HG02759 (cell line): ENCODE results near the gene GJA5.

Experiments
- ATAC-seq: cut with Tn5 transposase; IDR thresholded peaks from one replicate; pipeline ENCODE4 v1.9.1; 2021; ENCODE audit warnings: mild to moderate bottlenecking, moderate library complexity; ENCODE audit not compliant: unreplicated experiment

Gene GJA5

DNA sequence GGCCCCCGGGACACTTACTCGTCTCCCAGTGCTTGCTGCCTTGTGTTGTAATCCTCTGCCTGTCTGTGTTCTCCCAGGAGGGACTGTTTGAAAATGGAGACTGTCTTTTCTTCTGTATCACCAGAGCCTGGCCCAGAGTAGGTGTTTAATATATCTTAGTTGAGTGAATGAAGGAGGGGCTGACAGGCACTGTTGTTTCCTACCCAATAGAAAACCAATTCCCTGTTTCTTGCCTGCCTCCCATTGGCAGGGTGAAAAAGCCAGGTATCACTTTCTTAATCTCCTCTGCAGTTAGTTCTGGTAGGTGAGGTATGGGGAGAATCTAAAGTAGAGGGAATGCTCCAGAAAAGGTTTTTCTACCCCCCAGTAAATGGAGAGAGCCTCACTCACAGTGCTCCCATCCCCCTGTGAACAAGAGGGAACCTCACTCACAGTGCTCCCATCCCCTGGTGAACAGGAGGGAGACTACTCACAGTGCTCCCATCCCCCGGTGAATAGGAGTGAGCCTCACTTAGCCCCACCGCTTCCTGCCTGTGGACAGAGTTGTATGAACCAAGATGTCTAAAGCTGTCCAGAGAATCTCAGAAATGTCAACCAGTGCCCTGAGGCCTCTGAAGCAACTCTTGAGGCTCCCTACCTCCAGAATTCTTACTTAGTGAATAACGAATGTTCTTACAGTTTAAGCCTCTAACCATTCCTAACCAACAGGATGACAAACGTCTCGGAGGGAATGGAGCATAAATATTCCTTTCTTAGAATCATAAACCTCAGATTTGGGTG, at the start of gene GJA5:
TSS of gene GJA5 (minus strand) at position 122 of the 780 bp plus-strand sequence. CDS start 1,364 bp downstream, outside the sequence.
- no peak for ATAC-seq

DNA sequence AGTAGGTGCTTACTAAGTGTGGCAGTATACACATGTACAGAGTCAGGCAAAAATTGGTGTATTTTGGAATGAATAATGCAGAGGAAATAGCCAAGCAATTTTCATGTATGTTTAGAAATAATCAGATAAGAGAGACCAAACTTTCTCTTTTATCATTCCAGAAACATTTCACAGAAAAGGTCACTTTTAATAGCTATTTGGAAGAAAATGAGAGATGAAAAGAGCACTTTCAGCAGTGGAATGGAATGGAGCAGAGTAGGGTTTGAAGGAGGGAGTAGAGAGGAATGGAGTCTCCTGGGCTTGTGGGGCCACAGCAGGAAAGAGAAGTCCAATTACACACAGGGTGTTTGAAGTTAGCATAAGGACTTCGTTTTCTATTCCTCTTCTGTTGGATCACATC, 48.8 kb upstream of the GJA5 start:
- no peak for ATAC-seq

DNA sequence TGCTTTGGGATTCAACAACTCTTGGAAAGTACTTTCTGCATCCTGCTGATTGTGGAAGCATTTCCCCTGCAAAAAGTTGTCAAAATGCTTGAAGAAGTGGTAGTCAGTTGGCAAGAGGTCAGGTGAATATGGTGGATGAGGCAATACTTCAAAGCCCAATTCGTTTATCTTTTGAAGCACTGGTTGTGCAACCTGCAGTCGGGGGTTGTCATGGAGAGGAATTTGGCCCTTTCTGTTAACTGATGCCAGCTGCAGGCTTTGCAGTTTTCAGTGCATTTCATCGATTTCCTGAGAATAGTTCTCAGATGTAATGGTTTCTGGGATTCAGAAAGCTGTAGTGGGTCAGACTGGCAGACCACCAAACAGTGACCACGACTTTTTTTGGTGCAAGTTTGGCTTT, 47.6 kb upstream of the GJA5 start:
- ATAC-seq = no peak

DNA sequence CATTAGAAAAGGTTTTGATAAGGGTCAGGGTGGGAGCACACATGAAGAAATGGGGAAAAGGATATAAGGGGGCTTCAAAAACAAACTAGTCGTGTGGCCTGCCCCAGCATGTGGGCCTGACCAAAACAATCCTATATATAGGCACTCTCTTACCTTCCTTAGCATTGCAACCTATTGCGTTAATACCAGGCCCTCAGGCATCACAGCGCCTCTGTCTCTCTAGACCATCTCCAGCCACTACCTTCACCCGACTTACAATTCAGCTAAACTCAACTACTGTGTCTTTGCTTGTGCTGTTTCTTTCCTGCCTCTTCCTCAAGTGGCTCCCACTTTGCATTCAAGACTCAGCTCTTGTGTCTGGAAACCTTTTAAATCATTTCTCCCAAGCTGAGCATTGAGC, 47.0 kb upstream of the GJA5 start:
- ATAC-seq = no peak

DNA sequence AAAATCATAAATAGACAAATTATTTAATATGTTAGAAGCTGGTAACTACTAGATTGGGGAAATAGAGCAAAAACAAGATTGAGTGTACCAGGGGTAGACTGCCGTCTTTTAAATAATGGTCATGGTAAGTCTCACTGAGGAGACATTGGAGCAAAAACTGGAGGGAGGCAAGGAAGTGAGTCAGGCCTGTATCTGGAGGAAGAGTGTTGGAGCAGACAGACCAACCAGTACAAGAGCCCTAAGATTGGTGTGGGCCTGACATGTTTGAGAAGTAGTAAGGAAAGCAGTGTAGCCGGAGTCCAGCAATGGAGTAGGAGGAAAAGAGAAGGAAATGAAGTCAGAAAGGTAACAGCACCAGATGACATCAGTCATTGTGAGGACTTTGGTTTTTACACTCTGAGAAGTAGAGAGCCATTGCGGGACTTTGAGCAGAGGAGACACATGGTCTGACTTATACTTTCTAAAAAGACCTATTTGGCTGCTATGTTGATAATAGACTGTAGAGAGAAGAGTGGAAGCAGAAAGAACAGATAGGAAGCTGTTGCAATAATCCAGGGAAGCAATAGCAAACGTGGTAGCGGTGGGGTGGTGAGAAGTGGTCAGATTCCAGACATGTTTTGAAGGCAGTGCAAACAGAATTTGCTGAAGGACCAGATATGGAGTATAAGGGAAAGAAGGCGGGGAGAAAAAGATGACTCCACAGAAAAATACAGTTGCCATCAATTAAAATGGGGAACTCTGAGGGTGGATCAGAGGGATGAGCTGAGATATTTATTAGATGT, 44.7 kb upstream of the GJA5 start:
- ATAC-seq = no peak

DNA sequence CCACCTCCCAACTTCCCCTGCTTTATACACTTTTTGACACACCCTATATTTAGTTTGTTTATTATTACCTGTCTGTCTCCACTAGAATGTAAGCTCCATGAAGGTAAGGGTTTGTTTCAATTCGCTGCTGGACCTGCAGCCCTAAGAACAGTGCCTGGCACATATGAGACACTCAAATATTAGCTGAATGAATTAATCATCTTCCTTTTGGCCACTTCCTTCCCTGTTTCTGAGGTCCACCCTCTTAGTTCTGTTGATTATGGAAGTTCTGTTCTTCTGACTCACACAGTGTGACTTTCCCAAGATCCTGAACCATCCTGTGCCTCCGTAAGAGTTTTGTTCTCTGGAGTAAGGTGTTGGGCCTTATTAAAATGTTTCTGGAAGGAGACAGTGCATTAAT, 40.4 kb upstream of the GJA5 start:
- ATAC-seq = no peak

DNA sequence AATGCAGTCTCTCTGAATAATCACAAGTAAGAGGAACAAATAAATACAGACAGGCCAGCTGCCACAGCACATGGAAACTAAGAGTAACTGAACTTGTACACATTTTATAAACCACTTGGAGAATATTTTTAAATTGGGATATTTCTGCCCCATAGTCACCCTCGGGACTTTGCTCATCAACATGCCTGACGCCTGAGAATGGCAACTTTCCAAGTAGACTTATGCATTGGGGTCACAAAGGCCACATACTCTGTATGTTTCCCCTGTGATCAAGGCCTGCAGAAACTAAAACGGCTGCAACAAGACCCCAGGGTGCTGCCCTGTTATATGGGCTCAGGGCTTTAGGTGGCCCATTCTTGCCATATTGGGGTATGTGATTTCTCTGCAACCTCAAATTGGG, 38.3 kb upstream of the GJA5 start:
- ATAC-seq = no peak

DNA sequence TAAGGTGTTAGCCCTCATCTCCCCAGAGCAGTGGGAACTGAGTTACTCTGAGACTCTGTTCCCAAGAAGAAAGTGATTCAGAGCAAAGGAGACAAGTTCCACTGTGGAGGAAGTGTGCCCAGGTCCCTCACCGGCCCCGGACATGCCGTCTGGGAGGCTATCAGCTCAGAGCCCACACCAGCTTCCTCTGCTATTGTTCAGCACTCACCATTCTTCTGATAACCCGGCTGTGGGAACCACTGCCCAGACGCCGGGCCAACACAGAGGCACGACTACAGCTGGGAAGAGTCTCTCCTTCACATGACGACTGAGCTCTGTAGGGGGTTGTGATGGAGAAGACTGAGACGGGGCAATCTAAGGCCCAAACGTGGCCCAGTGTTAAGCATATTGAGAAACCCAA, 34.2 kb upstream of the GJA5 start:
- no peak for ATAC-seq

DNA sequence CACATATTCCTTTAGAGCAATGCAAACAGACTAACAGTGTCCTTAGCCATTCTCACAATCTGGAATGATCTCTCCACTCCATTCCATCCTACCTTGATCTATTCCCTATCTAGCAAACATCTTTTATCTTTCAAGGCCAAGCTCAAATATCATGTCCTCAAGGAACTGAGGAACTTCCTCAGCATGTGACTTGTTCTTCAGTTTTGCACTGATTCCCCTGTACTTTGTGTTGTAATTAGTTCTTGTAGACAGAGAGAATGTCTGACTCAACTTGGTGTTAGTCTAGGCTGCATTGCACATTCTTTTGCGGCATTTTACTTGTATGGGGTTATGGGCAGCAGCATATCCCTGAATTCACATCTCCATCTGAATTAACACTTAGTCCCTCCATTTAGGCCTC, 31.5 kb upstream of the GJA5 start:
- no peak for ATAC-seq

DNA sequence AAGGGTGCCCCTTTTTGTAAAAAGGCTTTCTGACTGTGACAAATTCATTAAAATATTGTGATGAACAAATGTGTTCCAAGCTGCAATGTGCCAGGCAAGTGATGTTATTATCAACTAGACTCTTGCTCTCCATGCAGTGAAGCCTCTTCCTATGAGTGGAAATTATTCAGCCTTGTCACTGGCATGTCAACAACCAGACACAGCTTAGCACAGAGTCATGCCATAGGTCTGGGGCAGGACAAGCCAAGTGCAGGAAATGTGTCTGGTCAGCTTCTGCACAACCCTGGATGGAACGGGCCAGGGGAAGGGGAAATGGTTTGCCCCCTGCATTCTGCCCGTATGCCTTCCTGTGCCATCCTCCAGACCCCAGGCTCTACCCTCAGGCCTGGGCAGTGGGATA, 27.4 kb upstream of the GJA5 start:
- no peak for ATAC-seq

DNA sequence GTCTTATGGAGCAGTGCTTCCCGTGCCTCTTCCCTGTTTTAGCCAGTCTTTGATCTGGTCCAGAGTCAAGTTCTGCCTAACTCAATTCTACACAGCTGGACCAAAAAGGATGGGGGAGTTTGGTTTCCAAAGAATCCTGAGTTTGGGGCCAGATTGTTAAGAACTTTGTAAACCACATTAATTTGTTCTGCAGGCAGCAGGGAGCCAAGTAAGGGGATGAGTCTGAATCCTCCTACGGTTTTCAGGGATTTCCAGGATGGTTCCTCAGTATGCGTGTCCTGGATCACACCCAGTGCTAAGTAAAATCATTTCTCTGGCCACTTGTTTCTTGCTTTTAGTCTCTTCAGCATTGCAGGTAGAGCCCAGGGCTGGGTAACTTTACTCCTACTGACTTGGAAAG, 26.1 kb upstream of the GJA5 start:
- no peak for ATAC-seq

DNA sequence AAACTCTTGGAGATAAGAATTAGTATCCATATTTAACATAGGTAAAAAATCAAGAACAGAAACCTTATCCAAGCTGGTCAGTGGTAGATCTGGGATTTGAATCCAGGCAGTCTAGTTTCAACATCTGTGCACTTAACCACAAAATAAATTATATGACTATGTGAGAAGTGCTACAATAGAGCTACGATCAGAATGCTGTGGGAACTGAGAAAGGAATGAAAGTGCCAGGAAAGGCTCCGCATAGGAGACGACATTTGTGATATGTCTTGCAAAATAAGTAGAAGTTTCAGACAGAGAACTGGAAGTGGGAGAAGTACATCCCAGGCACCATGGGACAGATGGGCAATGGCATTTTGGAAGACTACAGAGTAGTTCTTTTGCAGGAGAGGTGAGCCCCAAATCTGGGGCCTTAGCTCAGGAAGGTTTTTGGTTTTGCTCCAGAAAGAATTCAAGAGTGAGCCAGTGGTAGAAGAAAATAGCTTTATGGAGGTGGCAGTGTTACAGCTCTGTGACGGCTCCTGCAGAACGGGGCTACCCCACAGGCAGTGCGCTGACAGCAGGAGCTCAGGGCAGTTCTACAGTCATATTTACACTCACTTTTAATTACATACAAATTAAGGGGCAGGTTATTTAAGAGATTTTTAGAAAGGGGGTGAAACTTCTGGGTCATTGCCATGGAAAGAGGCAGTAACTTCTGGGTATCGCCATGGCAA, 25.5 kb upstream of the GJA5 start:
- ATAC-seq = no peak

DNA sequence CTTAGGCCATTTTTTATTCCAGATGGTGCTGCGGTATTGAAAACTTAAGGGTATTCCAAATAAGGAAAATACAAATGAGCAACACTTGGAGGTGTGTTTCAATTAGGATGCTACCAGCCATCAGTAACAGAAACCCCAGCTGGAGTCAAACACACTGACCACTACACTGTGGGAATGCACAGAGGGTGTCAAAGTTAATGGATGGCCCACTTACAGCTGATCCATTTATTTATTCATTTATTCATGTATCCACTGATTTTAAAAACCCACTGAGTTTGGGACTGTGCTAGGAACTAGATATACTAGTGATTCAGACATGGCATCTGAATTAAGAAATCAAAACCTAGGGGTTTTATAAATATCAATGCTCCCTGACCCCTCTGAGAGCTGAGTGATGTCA, 24.5 kb upstream of the GJA5 start:
- ATAC-seq = no peak

DNA sequence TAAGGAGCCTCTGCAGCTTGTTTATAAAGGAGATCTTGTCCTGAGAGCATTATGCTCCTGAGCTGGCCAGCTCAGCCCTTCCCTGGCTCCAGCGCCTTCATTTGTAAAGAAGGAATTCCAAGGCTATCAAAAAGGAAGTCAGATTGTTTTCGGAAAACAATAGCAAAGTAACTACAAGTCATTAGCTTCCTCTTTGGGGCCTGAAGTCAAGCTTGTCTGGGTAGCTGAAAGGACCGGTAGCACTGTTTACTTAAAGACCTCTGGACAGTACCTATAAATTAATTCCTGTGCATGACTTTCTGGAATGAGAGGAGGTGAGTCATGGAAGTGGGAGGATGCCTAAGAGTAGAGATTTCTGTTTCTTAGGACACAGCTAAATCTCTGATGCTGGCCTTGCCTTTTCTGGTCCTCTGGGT, 20.7 kb upstream of the GJA5 start:
- ATAC-seq = no peak

DNA sequence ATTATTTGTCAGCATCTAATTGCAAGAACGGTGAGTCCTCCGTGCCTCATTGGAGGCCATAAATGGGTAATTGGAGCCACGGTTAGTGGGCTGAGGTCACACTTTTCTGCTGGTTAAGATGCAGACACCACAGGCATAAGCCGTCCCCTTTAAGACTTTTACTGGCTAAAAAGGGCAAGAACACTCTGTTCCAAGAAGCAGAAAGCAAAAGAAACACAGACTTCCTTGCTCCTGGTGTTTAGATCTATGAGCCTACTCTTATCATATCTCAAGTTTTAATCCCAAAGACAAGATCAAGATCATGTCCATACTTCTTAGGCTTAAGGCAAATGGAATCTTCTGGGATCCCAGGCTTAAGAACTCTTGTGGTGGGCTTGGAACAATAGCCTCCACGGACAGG, 17.3 kb upstream of the GJA5 start:
- ATAC-seq = no peak

DNA sequence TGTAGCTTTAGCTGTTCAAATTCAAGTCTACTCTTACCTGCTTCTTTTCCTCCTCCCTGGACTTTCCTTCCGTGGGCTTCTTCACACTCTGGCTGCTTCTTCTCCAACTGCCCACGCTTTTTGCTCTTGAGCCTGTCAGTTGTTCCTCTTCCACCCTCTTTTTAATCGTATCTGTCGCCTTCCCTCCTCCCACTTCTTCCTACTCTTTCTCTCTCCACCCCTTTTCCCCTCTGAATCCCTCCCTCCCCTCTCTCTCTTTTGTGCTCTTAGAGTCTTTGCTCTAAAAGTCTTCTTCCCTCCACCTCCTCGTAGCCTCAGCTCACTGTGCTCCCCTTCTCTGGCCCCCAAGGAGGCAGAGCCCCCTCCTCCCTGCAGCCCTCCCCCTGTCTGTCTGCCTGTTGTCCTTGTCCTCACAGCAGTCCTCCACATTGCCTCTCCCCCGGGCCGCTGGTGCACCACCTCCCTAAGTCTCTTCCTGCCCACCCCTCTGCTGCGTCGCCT, 12.9 kb upstream of the GJA5 start:
- ATAC-seq = no peak

DNA sequence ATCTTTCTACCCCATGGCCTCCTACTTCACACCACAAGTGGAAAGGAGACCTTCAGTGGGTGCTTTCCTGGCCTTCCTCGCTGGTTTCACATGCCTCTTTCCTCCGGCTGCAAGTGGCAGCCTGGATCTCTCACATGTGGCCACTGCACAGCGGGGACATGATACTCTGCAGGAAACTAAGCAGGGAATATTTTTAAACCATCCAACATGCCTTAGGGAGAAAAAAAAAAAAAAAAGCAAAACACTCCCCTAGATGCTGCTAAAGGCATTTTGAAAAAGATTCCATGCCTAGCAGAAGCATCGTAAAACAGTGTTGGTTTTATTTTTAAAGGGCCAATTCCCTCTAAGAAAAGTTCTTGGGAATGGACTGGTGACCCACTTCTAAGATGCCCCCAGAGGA, 12.2 kb upstream of the GJA5 start:
- no peak for ATAC-seq

DNA sequence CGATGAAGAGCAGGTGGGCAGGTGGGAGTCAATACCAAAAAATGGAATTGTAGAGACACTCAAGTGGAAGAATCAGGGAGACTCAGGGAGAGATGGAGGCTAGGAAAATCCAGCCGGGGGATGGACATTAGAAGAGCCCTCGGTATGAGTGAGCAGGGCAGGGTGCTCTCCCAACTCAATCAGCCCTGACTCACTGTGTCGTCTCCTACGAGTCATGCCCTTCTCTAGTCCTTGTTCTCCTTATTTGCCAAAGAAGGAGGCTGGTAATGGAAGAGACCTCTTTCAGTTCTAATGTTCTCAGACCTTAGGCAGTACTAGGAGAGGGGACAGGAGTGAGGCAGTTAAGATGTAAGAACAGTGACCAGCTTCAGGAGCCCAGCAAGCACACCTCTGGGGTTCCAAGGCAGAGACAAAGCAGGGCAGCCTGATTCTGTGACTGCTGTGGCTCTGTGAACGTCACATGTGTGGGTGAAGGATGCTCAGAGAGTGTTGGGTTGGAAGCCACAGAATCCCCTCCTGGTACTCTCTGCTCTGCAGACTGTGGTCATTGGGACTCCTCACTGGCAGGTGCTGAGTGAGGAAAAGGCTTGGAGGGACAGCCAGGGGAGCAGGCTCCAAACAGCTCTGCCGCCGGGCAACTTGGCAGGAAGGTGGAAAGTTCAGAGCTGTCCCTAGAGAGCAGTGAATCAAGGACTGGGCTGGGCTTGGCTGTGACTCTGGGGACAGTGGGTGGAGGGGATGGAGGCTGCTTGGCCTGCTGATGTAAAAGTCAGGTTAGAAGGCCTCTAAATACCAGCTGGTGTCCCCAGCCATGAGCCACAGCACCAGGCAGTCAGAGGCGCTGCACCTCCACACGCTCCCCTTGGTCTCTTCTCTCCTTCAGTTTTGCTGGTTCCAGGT, 11.1 kb upstream of the GJA5 start:
- no peak for ATAC-seq

DNA sequence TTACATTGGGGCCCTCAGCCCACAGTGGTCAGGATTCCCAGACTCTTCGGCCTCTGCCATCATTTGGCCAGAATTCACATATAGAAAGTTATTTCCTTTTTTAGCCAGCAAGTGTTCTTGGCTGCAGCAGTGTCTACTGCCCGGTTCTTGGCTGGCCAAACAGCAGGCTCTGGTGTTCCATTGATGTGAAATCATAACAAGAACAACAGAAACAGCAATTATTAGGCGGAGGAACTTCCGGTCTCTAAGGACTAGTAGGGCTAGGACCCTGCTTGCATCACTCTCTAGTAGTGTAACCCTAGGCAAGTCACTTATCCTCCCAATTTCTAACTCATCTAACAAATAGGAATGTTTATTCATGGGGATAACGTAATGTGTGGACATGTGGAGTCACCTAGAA, 8.7 kb upstream of the GJA5 start:
- no peak for ATAC-seq

DNA sequence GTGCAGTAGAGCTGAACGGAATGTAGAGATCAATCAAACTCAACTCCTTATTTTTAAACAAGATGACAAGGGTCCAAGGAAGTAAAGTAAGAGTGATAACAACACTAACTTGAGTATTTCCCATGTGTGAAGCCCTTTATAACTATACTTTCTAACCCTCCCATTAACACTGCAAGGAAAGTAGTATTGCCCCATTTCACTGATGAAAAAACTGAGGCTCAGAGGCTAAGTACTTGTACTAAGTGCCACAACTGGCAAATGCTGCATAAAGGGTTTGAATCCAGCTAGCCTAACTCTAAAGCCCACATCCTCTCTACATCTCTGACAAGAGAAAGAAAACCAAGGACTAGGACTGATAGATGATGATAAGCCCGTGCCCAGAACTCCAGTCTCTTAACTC, 8.2 kb upstream of the GJA5 start:
- ATAC-seq = no peak

DNA sequence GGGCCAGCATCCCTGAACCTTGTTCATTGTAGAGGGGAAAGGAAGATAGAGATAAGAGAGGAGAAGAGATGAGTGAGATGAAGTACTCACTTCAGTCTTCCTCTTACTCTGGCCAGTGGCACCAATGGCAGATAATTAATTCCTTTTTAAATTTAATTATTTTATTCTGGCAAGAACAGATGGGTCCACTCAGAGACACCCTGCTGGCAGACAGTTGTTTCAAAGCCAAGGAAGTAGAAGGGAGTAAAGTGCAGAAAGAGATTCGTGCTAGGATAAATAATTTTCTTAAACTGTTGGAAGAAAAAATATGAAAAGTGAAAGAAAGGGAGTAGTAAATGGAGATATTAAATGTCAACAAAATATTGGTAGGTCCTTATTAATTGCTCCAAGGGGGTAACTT, 7.7 kb upstream of the GJA5 start:
- no peak for ATAC-seq
